HepG2 (cell line): Measurements from ENCODE around the gene ANKRD12. TPM values are rescaled to one million over a fixed set of nuclear protein-coding genes. Genes with fewer than 3 reads are reported as not detected.
A peak's percentile ranks its signal among the peaks of the same experiment; 100 is the strongest.

ENCODE experiments used
- AGO1 ChIP-seq: fragments of 200-400 bp; formaldehyde crosslinking; IDR thresholded peaks from 2 replicates; pipeline ENCODE4 v1.6.1; 2017; ENCODE audit warnings: mild to moderate bottlenecking, low read depth, low read length, moderate library complexity; ENCODE audit not compliant: poor library complexity, severe bottlenecking
- HCFC1 ChIP-seq: fragments of 150-350 bp; IDR thresholded peaks from 2 replicates; pipeline ENCODE4 v1.6.1; 2014; ENCODE audit warnings: low read depth, low read length
- HDAC2 ChIP-seq: sonication (generic); formaldehyde crosslinking; IDR thresholded peaks from 2 replicates; pipeline ENCODE4 v1.4.0; 2020; ENCODE audit warnings: missing genetic modification reagents
- KAT2B ChIP-seq: fragments of 150-350 bp; IDR thresholded peaks from 2 replicates; pipeline ENCODE4 v1.6.1; 2014; ENCODE audit warnings: low read depth, low read length, borderline replicate concordance
- KLF9 ChIP-seq: IDR thresholded peaks from 2 replicates; pipeline ENCODE4 v1.6.1; 2016; ENCODE audit warnings: low read depth
- PCBP1 ChIP-seq: fragments of 200-400 bp; formaldehyde crosslinking; IDR thresholded peaks from 2 replicates; pipeline ENCODE4 v1.6.1; 2017; ENCODE audit warnings: mild to moderate bottlenecking, low read depth, low read length, borderline replicate concordance
- POLR2AphosphoS5 ChIP-seq: IDR thresholded peaks from 2 replicates; pipeline ENCODE4 v1.6.1; 2012; ENCODE audit warnings: low read depth, low read length
- RFXAP ChIP-seq: sonication (generic); formaldehyde crosslinking; IDR thresholded peaks from 2 replicates; pipeline ENCODE4 v1.4.0; 2020; ENCODE audit warnings: missing genetic modification reagents, borderline replicate concordance
- SCMH1 ChIP-seq: sonication (generic); formaldehyde crosslinking; IDR thresholded peaks from 2 replicates; pipeline ENCODE4 v1.9.0; 2021; ENCODE audit warnings: missing genetic modification reagents, mild to moderate bottlenecking, borderline replicate concordance
- SRSF1 ChIP-seq: fragments of 200-400 bp; formaldehyde crosslinking; optimal IDR thresholded peaks from 2 replicates; pipeline ENCODE3; 2017; ENCODE audit warnings: mild to moderate bottlenecking, low read depth, low read length, moderate library complexity
- polyA plus RNA-seq, 8 experiments: library from polyadenylated mRNA; depleted of rRNA in 3 of 8; stranded (reverse) in 7 of 8; unstranded in 1 of 8; fragments of >200 nt; fragmentation: Illumina TruSeq in 4 of 8; extraction: Trizol in 4 of 8; gene quantifications; 2 replicates each; pipeline versions ENCODE4 v1.2.1 to v1.2.3, GENCODE V29; 2011 to 2016; ENCODE audit warnings: low read depth in 4 of 8, missing spikeins in 1 of 8, mixed read lengths in 1 of 8; ENCODE audit not compliant: insufficient read depth in 1 of 8
- total RNA-seq, 5 experiments: library from RNA; depleted of rRNA; stranded (reverse); fragments of >200 nt; fragmentation: Illumina TruSeq; extraction: Trizol; gene quantifications; 2 replicates each; pipeline ENCODE4 v1.2.3, GENCODE V29; 2016; ENCODE audit warnings: low read depth in 1 of 5
- TF ChIP-seq, protein P1 (sequence below): sonication (generic); formaldehyde crosslinking; IDR thresholded peaks from 2 replicates; pipeline ENCODE4 v1.4.0; 2020; ENCODE audit warnings: missing genetic modification reagents
- TF ChIP-seq, protein P2 (sequence below): sonication (generic); formaldehyde crosslinking; IDR thresholded peaks from 2 replicates; pipeline ENCODE4 v1.8.0; 2023; ENCODE audit warnings: mild to moderate bottlenecking, missing genetic modification reagents
- TF ChIP-seq, protein P3 (sequence below): sonication (generic); formaldehyde crosslinking; IDR thresholded peaks from 2 replicates; pipeline ENCODE4 v1.4.0; 2020; ENCODE audit warnings: mild to moderate bottlenecking, missing genetic modification reagents
- TF ChIP-seq, protein P4 (sequence below): sonication (generic); formaldehyde crosslinking; IDR thresholded peaks from 2 replicates; pipeline ENCODE4 v1.9.0; 2021; ENCODE audit warnings: missing genetic modification reagents, mild to moderate bottlenecking, borderline replicate concordance
- TF ChIP-seq, protein P5 (sequence below): sonication (generic); formaldehyde crosslinking; IDR thresholded peaks from 2 replicates; pipeline ENCODE4 v1.5.0; 2020; ENCODE audit warnings: missing genetic modification reagents, mild to moderate bottlenecking, borderline replicate concordance

The ANKRD12 gene
- total and polyA plus RNA-seq, 2 of the 13 experiments (the other 11 are each of a cell fraction or from before 2014, with no cell fraction given) = 6.0 to 23.2 TPM

DNA sequence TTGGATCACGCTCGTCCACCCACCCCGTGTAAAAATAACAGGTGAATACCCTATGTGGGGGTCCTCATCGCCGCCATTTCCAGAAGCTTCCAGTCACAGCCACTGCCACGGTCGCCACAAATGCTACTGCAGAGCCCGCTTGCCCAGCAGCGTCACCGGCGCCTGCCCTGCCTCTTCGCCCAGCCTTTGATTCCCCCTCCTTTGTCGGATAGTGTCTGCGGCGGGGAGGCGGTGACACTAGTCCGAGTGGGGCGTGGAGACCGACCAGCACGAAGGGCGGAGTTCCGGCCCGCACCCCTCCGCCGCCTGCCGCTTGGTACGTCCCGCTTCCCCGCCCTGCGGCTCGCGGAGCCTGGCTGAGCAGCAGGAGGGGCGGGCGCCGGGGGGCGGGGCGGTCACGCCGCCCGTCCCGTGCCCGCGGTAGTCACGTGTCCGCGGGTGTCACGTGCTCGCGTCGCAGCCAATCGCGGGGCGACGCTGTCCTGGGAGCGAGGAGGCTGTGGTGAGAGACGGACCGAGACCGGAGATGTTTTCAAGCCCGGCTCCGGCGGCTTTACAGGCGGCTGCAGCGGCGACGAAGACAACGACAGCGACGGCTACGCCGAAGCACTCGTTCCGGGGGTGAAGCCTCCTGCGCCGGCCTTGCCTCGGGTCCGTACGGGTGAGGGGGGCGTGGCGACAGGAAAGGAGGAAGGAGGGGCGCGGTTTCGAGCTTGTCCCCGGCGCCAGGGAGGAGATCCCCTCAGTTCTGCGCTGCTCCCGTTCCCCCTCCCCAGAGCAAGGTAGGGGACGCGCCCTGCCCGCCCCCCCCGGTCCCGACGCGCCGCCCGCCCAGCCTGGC is at the start of gene ANKRD12 (continued):
- TF ChIP-seq, protein P1, sequence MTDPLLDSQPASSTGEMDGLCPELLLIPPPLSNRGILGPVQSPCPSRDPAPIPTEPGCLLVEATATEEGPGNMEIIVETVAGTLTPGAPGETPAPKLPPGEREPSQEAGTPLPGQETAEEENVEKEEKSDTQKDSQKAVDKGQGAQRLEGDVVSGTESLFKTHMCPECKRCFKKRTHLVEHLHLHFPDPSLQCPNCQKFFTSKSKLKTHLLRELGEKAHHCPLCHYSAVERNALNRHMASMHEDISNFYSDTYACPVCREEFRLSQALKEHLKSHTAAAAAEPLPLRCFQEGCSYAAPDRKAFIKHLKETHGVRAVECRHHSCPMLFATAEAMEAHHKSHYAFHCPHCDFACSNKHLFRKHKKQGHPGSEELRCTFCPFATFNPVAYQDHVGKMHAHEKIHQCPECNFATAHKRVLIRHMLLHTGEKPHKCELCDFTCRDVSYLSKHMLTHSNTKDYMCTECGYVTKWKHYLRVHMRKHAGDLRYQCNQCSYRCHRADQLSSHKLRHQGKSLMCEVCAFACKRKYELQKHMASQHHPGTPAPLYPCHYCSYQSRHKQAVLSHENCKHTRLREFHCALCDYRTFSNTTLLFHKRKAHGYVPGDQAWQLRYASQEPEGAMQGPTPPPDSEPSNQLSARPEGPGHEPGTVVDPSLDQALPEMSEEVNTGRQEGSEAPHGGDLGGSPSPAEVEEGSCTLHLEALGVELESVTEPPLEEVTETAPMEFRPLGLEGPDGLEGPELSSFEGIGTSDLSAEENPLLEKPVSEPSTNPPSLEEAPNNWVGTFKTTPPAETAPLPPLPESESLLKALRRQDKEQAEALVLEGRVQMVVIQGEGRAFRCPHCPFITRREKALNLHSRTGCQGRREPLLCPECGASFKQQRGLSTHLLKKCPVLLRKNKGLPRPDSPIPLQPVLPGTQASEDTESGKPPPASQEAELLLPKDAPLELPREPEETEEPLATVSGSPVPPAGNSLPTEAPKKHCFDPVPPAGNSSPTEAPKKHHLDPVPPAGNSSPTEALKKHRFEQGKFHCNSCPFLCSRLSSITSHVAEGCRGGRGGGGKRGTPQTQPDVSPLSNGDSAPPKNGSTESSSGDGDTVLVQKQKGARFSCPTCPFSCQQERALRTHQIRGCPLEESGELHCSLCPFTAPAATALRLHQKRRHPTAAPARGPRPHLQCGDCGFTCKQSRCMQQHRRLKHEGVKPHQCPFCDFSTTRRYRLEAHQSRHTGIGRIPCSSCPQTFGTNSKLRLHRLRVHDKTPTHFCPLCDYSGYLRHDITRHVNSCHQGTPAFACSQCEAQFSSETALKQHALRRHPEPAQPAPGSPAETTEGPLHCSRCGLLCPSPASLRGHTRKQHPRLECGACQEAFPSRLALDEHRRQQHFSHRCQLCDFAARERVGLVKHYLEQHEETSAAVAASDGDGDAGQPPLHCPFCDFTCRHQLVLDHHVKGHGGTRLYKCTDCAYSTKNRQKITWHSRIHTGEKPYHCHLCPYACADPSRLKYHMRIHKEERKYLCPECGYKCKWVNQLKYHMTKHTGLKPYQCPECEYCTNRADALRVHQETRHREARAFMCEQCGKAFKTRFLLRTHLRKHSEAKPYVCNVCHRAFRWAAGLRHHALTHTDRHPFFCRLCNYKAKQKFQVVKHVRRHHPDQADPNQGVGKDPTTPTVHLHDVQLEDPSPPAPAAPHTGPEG (CRISPR knock-in tag) = no peak
- TF ChIP-seq, protein P2, sequence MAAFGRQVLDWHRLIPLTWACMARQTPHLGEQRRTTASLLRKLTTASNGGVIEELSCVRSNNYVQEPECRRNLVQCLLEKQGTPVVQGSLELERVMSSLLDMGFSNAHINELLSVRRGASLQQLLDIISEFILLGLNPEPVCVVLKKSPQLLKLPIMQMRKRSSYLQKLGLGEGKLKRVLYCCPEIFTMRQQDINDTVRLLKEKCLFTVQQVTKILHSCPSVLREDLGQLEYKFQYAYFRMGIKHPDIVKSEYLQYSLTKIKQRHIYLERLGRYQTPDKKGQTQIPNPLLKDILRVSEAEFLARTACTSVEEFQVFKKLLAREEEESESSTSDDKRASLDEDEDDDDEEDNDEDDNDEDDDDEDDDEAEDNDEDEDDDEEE (CRISPR knock-in tag) = no peak
- no peak for TF ChIP-seq SRSF1
- TF ChIP-seq, protein P3, sequence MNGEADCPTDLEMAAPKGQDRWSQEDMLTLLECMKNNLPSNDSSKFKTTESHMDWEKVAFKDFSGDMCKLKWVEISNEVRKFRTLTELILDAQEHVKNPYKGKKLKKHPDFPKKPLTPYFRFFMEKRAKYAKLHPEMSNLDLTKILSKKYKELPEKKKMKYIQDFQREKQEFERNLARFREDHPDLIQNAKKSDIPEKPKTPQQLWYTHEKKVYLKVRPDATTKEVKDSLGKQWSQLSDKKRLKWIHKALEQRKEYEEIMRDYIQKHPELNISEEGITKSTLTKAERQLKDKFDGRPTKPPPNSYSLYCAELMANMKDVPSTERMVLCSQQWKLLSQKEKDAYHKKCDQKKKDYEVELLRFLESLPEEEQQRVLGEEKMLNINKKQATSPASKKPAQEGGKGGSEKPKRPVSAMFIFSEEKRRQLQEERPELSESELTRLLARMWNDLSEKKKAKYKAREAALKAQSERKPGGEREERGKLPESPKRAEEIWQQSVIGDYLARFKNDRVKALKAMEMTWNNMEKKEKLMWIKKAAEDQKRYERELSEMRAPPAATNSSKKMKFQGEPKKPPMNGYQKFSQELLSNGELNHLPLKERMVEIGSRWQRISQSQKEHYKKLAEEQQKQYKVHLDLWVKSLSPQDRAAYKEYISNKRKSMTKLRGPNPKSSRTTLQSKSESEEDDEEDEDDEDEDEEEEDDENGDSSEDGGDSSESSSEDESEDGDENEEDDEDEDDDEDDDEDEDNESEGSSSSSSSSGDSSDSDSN (CRISPR knock-in tag) = peak; percentile 61
- TF ChIP-seq, protein P4, sequence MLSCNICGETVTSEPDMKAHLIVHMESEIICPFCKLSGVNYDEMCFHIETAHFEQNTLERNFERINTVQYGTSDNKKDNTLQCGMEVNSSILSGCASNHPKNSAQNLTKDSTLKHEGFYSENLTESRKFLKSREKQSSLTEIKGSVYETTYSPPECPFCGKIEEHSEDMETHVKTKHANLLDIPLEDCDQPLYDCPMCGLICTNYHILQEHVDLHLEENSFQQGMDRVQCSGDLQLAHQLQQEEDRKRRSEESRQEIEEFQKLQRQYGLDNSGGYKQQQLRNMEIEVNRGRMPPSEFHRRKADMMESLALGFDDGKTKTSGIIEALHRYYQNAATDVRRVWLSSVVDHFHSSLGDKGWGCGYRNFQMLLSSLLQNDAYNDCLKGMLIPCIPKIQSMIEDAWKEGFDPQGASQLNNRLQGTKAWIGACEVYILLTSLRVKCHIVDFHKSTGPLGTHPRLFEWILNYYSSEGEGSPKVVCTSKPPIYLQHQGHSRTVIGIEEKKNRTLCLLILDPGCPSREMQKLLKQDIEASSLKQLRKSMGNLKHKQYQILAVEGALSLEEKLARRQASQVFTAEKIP = no peak
- no peak for TF ChIP-seq HCFC1
- TF ChIP-seq RFXAP = peak; percentile 52; the same call in 1 of the 2 replicates
- no peak for TF ChIP-seq SCMH1 (CRISPR knock-in tag)
- TF ChIP-seq, protein P5, sequence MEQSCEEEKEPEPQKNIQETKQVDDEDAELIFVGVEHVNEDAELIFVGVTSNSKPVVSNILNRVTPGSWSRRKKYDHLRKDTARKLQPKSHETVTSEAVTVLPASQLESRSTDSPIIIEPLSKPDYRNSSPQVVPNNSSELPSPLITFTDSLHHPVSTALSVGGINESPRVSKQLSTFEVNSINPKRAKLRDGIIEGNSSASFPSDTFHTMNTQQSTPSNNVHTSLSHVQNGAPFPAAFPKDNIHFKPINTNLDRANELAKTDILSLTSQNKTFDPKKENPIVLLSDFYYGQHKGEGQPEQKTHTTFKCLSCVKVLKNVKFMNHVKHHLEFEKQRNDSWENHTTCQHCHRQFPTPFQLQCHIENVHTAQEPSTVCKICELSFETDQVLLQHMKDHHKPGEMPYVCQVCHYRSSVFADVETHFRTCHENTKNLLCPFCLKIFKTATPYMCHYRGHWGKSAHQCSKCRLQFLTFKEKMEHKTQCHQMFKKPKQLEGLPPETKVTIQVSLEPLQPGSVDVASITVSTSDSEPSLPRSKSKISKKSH (CRISPR knock-in tag) = peak; percentile 18; the same call in 1 of the 2 replicates
- peak; percentile 86 for TF ChIP-seq HDAC2 (CRISPR knock-in tag)
- peak; percentile 71 for TF ChIP-seq AGO1
- TF ChIP-seq POLR2AphosphoS5 = peak; percentile 67
- TF ChIP-seq KLF9 (CRISPR knock-in tag) = peak; percentile 79; the same call in 1 of the 2 replicates
- TF ChIP-seq PCBP1 = no peak
- TF ChIP-seq KAT2B = no peak
